K562 (cell line): Measurements from ENCODE around the gene SPATA6. TPM values are rescaled to one million over a fixed set of nuclear protein-coding genes. Genes with fewer than 3 reads are reported as not detected.
"Not testable (repeated sequence)": the region's sequence is repeated elsewhere in the genome, so short reads cannot be mapped to it uniquely, and the experiment has no call there.

Experiments
- ATAC-seq: fragments of 200-7000 bp; cut with Tn5 transposase; 3 replicates; pipeline ENCODE4 v1.9.1; 2020; ENCODE audit warnings: moderate library complexity
- BruUV-seq: library from RNA; stranded (reverse); fragments of 400-500 nt; replicated peaks from 2 replicates; lab custom pipeline; 2021; lab: Mats Ljungman, UMichigan
- CTCF ChIA-PET: fragments of 300-600 bp; formaldehyde crosslinking; extraction: SDS; loops from one replicate; lab custom pipeline; 2021; ENCODE audit warnings: low intra/inter-chr PET ratio; lab: Yijun Ruan, JAX
- POLR2A ChIA-PET: fragments of 300-600, 350-650 bp; sonication (Branson Sonifier 250); formaldehyde crosslinking; extraction: SDS; loops from one replicate; lab custom pipeline; 2021; ENCODE audit warnings: antibody characterized with exemption, inconsistent platforms; lab: Yijun Ruan, JAX
- DNase-seq, 4 experiments: peaks; one replicate each; pipeline versions ENCODE4 v3.0.0 to v3.0.0-alpha.2; 2011 to 2018; ENCODE audit warnings: low spot score in 3 of 4, mixed read lengths in 3 of 4; ENCODE audit errors: extremely low read depth in 1 of 4
- FAIRE-seq: peaks from 2 replicates; lab custom pipeline; 2011; peaks lifted over from hg19 to GRCh38; lab: Jason Lieb, UNC
- H2AFZ ChIP-seq: 2 replicates; pipeline ENCODE4 v1.6.0; 2011; ENCODE audit warnings: low read depth, low read length, control low read depth, inconsistent platforms
- H3K27ac ChIP-seq: fragments of 200-600 bp; 3 replicates; pipeline ENCODE4 v1.8.0; 2011; ENCODE audit warnings: low read depth, mild to moderate bottlenecking, control low read depth, inconsistent platforms, low read length, moderate library complexity, mixed read lengths; ENCODE audit errors: extremely low read depth
- H3K27me3 ChIP-seq, 2 experiments: fragments of 300-600 bp in 1 of 2; 2 replicates in 1 of 2; 3 replicates in 1 of 2; pipeline versions ENCODE4 v1.6.0 to v1.8.0; 2011; ENCODE audit warnings: inconsistent platforms in 2 of 2, low read length in 2 of 2, mild to moderate bottlenecking in 1 of 2, mixed read lengths in 1 of 2, moderate library complexity in 1 of 2; ENCODE audit not compliant: control insufficient read depth in 2 of 2, insufficient read depth in 2 of 2
- H3K36me3 ChIP-seq: fragments of 300-600 bp; 3 replicates; pipeline ENCODE4 v1.8.0; 2011; ENCODE audit warnings: mild to moderate bottlenecking, low read length, inconsistent platforms; ENCODE audit not compliant: control insufficient read depth, insufficient read depth
- H3K4me1 ChIP-seq, 2 experiments: fragments of 200-600 bp in 1 of 2; replicated peaks in 1 of 2; 2 replicates in 1 of 2; 3 replicates in 1 of 2; pipeline versions ENCODE4 v1.5.1 to v1.8.0; 2011; ENCODE audit warnings: inconsistent platforms in 2 of 2, low read length in 2 of 2, mild to moderate bottlenecking in 1 of 2, mixed read lengths in 1 of 2, moderate library complexity in 1 of 2; ENCODE audit not compliant: control insufficient read depth in 2 of 2, insufficient read depth in 2 of 2
- H3K4me2 ChIP-seq: 2 replicates; pipeline ENCODE4 v1.6.1; 2011; ENCODE audit warnings: low read length, control low read depth, inconsistent platforms, mixed read lengths; ENCODE audit not compliant: insufficient read depth
- H3K4me3 ChIP-seq: fragments of 200-600 bp; sonication (generic), shearing (Covaris generic); 2 replicates; pipeline ENCODE4 v1.5.1; 2016; ENCODE audit warnings: control low read depth, inconsistent platforms
- H3K79me2 ChIP-seq: fragments of 200-600 bp; 3 replicates; pipeline ENCODE4 v1.8.0; 2011; ENCODE audit warnings: low read length, inconsistent platforms; ENCODE audit not compliant: control insufficient read depth, insufficient read depth
- H3K9ac ChIP-seq, 2 experiments: 2 replicates each; pipeline versions ENCODE4 v1.6.0 to v1.6.1; 2011; ENCODE audit warnings: low read depth in 2 of 2, low read length in 2 of 2, control low read depth in 1 of 2, inconsistent platforms in 1 of 2, mild to moderate bottlenecking in 1 of 2, mixed read lengths in 1 of 2; ENCODE audit not compliant: insufficient read depth in 1 of 2
- H3K9me1 ChIP-seq: one replicate; pipeline ENCODE4 v1.6.0; 2011; ENCODE audit warnings: inconsistent platforms, mild to moderate bottlenecking, low read length, moderate library complexity; ENCODE audit not compliant: control insufficient read depth, insufficient read depth
- H3K9me3 ChIP-seq: replicated peaks from 2 replicates; pipeline ENCODE4 v1.5.1; 2011; ENCODE audit warnings: low read depth, low read length, inconsistent platforms; ENCODE audit not compliant: control insufficient read depth, insufficient read depth
- H4K20me1 ChIP-seq: replicated peaks from 2 replicates; pipeline ENCODE4 v1.6.1; 2011; ENCODE audit warnings: low read length, inconsistent platforms, mixed read lengths; ENCODE audit not compliant: control insufficient read depth, insufficient read depth
- ASH1L ChIP-seq: fragments of 450-650 bp; IDR thresholded peaks from 2 replicates; pipeline ENCODE4 v1.6.1; 2018; ENCODE audit warnings: borderline replicate concordance, mild to moderate bottlenecking, low read depth; ENCODE audit not compliant: partially characterized antibody
- HDAC2 ChIP-seq: fragments of 450-650 bp; IDR thresholded peaks from 2 replicates; pipeline ENCODE4 v1.6.1; 2016; ENCODE audit warnings: mild to moderate bottlenecking
- KAT2B ChIP-seq: IDR thresholded peaks from one replicate; pipeline ENCODE4 v1.6.1; 2012; ENCODE audit warnings: low read depth, mild to moderate bottlenecking, control low read depth, inconsistent platforms, low read length, moderate library complexity
- MAFK ChIP-seq: IDR thresholded peaks from 2 replicates; pipeline ENCODE4 v1.6.1; 2011; ENCODE audit warnings: low read length, improper control_type of control experiment
- NFIC ChIP-seq: fragments of 450-650 bp; IDR thresholded peaks from 2 replicates; pipeline ENCODE4 v1.6.1; 2017; ENCODE audit warnings: mild to moderate bottlenecking, inconsistent platforms
- NFIX ChIP-seq: fragments of 250-450 bp; sonication (Bioruptor Pico); IDR thresholded peaks from 2 replicates; pipeline ENCODE4 v1.4.0; 2020; ENCODE audit warnings: low read depth, mild to moderate bottlenecking, moderate library complexity
- NFYB ChIP-seq: IDR thresholded peaks from 2 replicates; pipeline ENCODE4 v1.6.1; 2011; ENCODE audit warnings: mild to moderate bottlenecking, moderate library complexity; ENCODE audit not compliant: insufficient read length; ENCODE audit errors: extremely low read depth
- NR4A1 ChIP-seq, 2 experiments: fragments of 250-450 bp in 1 of 2; fragments of 450-650 bp in 1 of 2; sonication (Bioruptor Pico) in 1 of 2; IDR thresholded peaks; 2 replicates each; pipeline versions ENCODE4 v1.4.0 to v1.6.1; 2016 to 2020; ENCODE audit warnings: mild to moderate bottlenecking in 2 of 2, missing compliant biosample characterization in 1 of 2, missing genetic modification characterization in 1 of 2, moderate library complexity in 1 of 2
- POLR2G ChIP-seq: fragments of 200-400 bp; formaldehyde crosslinking; IDR thresholded peaks from 2 replicates; pipeline ENCODE4 v1.6.1; 2017; ENCODE audit warnings: low read depth, mild to moderate bottlenecking, antibody characterized with exemption, low read length, moderate library complexity
- RBM17 ChIP-seq: fragments of 200-400 bp; formaldehyde crosslinking; IDR thresholded peaks from 2 replicates; pipeline ENCODE4 v1.6.1; 2017; ENCODE audit warnings: low read depth, mild to moderate bottlenecking, low read length, borderline replicate concordance
- SP1 ChIP-seq: sonication (generic); formaldehyde crosslinking; IDR thresholded peaks from 2 replicates; pipeline ENCODE4 v1.8.1; 2022; ENCODE audit warnings: mild to moderate bottlenecking, missing genetic modification reagents
- STAT5A ChIP-seq: IDR thresholded peaks from 2 replicates; pipeline ENCODE4 v1.6.1; 2012; ENCODE audit warnings: low read length, inconsistent platforms, borderline replicate concordance
- ZNF274 ChIP-seq: IDR thresholded peaks from 2 replicates; pipeline ENCODE4 v1.6.1; 2011; ENCODE audit warnings: low read depth, mild to moderate bottlenecking, low read length, moderate library complexity, borderline replicate concordance
- ZNF316 ChIP-seq: fragments of 450-650 bp; IDR thresholded peaks from 2 replicates; pipeline ENCODE4 v1.6.1; 2016
- WGBS: fragments of 100-300 bp; shearing (Covaris generic); methylation state at CpG from one replicate; pipeline ENCODE4 v1.1.6; 2016; ENCODE audit warnings: low coverage, mixed read lengths; ENCODE audit not compliant: insufficient coverage; ENCODE audit errors: missing lambda C conversion rate; 5-methylcytosine and 5-hydroxymethylcytosine counted together
- in situ Hi-C: fragments of 300-500 bp; cut with MboI; formaldehyde crosslinking; loops from 4 replicates; pipeline ENCODE4 v1.15.0; 2018; ENCODE audit warnings: inconsistent platforms, mixed read lengths
- intact Hi-C: fragments of 100-400 bp; cut with micrococcal nuclease; formaldehyde crosslinking; loops from 2 replicates; pipeline ENCODE4 v1.14.2; 2022
- polyA plus RNA-seq, 8 experiments: library from polyadenylated mRNA; depleted of rRNA in 4 of 8; stranded (reverse) in 5 of 8; unstranded in 3 of 8; fragments of >200 nt; fragmentation: Nextera tagmentation in 2 of 8; fragmentation: Illumina TruSeq in 1 of 8; extraction: Ambion mirVana in 2 of 8; extraction: Trizol in 1 of 8; gene quantifications; 2 replicates each; pipeline versions ENCODE4 v1.2.1 to v1.2.3, GENCODE V29; 2011 to 2014; ENCODE audit warnings: inconsistent platforms in 1 of 8, missing spikeins in 1 of 8
- total RNA-seq, 7 experiments: library from RNA; depleted of rRNA in 6 of 7; stranded (reverse); fragments of >200 nt in 6 of 7; fragmentation: Illumina TruSeq in 2 of 7; extraction: Trizol in 2 of 7; gene quantifications; 2 replicates each; pipeline versions ENCODE4 v1.2.1 to v1.2.3, GENCODE V29; 2011 to 2021; ENCODE audit warnings: low replicate concordance in 1 of 7

SPATA6 gene
- total and polyA plus RNA-seq, 9 of the 15 experiments (the other 6 are each of a cell fraction or from before 2014, with no cell fraction given), result 0.01 to 0.91 (median 0.18) TPM

GRCh38 chr1:48444186-48444585, 27.8 kb downstream of the SPATA6 start:
- DNase-seq, H4K20me1 ChIP-seq, H3K27me3 ChIP-seq, H3K4me1 ChIP-seq, H3K9me1 ChIP-seq, FAIRE-seq, H3K36me3 ChIP-seq, in situ Hi-C loops, H3K79me2 ChIP-seq, POLR2A ChIA-PET, H3K4me3 ChIP-seq, ATAC-seq, H3K9ac ChIP-seq, H3K4me2 ChIP-seq, H3K9me3 ChIP-seq, intact Hi-C loops, H2AFZ ChIP-seq, H3K27ac ChIP-seq, BruUV-seq, CTCF ChIA-PET: not testable (repeated sequence)
- peak; percentile 10 for TF ChIP-seq NFYB
- peak; percentile 31 for TF ChIP-seq ZNF316
- TF ChIP-seq ASH1L, result peak; percentile 15
- WGBS, result 2% methylated on average over 7 of the region's 7 CpGs

DNA sequence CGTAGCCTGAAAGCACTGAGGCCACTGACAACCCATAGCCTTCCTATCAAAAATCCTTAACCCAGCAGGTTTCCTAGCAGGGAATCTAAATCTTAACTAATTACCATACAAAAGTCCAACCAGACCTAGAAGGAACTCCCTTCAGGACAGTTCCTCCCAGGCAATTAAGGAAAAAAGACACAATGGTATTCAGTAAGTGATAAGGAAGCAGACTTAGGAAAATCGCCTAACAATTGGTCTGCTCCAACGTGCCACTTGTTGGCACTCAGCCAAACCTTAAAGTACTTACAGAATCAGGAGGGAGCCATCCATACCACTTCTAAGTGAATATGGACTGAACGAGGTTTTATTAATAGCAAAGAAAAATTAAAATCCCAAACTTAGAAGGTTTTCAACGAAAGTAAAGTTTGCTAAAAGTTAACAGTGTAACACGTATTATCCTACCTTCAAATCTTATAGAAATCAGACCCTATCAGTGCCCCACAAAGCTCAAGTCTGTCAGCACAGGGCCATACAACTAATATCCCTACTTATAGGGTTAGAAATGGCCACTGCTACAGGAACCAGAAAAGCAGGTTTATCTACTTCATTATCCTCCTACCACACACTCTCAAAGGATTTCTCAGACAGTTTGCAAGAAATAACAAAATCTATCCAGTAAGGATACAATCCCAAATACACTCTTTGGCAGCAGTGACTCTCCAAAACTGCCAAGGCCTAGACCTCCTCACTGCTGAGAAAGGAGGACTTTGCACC, 29.0 kb downstream of the SPATA6 start:
- CTCF ChIA-PET, result no interaction called here

GRCh38 chr1:48440786-48441185, 31.2 kb downstream of the SPATA6 start:
- FAIRE-seq, CTCF ChIA-PET: not testable (repeated sequence)

More for the DNA sequence above, 29.0 kb downstream of the SPATA6 start:
- no peak for TF ChIP-seq MAFK
- TF ChIP-seq HDAC2, result no peak
- no peak for TF ChIP-seq KAT2B
- TF ChIP-seq RBM17, result no peak
- peak; percentile 79 for TF ChIP-seq NFIX
- no peak for TF ChIP-seq NR4A1 (CRISPR knock-in tag; IDR thresholded peaks at IDR 0.05)
- TF ChIP-seq NR4A1 (tag; IDR thresholded peaks at IDR 0.05), result no peak
- TF ChIP-seq SP1, result no peak
- no peak for TF ChIP-seq STAT5A
- no peak for TF ChIP-seq POLR2G
- TF ChIP-seq ZNF274, result no peak
- peak; percentile 80 for TF ChIP-seq NFIC
- Histone ChIP-seq H3K4me2 (no peak overlapping the region), H2AFZ (no peak overlapping the region), H3K79me2 (no peaks in the 10 kb centered on the region), H3K4me1 (no peaks in the 10 kb centered on the region), H3K9ac (no peak overlapping the region), H3K4me3 (no peak overlapping the region), H4K20me1 (no peaks in the 10 kb centered on the region), H3K27me3 (no peaks in the 10 kb centered on the region), H3K9me3 (no peaks in the 10 kb centered on the region), H3K27ac (no peak overlapping the region), H3K9me1 (no peaks in the 10 kb centered on the region), H3K36me3 (no peaks in the 10 kb centered on the region)
- DNase-seq, result no peak
- WGBS, result 0% methylated on average over 6 of the region's 6 CpGs
- in situ Hi-C loops (no loop called here), intact Hi-C loops (no loop called here)
- no TSS peak for BruUV-seq
- FAIRE-seq, result no peak
- POLR2A ChIA-PET, result no interaction called here
- no peak for ATAC-seq

More at GRCh38 chr1:48440786-48441185, 31.2 kb downstream of the SPATA6 start:
- H3K9me1 ChIP-seq, H4K20me1 ChIP-seq, H3K36me3 ChIP-seq, H3K9me3 ChIP-seq, H3K27ac ChIP-seq, H3K27me3 ChIP-seq, H3K4me3 ChIP-seq, DNase-seq, H3K4me2 ChIP-seq, BruUV-seq, intact Hi-C loops, H3K4me1 ChIP-seq, H2AFZ ChIP-seq, ATAC-seq, in situ Hi-C loops, H3K79me2 ChIP-seq, H3K9ac ChIP-seq, POLR2A ChIA-PET: not testable (repeated sequence)
- 0% methylated on average over 3 of the region's 3 CpGs for WGBS
